ENCODE results near the gene SP6.

- TF ChIP-seq CEBPB (IDR thresholded peaks at IDR 0.05) (no peak), TAF1 (IDR thresholded peaks at IDR 0.05; ENCODE audit: low read depth) (no peak), EGR1 (IDR thresholded peaks at IDR 0.05) (no peak), CREB1 (IDR thresholded peaks at IDR 0.05; ENCODE audit: low read depth) (no peak), REST (IDR thresholded peaks at IDR 0.05; ENCODE audit: low read depth) (no peak), USF1 (IDR thresholded peaks at IDR 0.05) (no peak), FOXM1 (IDR thresholded peaks at IDR 0.05; ENCODE audit: borderline replicate concordance, low read depth) (no peak), YY1 (IDR thresholded peaks at IDR 0.05; ENCODE audit: low read depth) (no peak), TCF12 (IDR thresholded peaks at IDR 0.05; ENCODE audit: low read depth) (no peak), MAX (IDR thresholded peaks at IDR 0.05) (no peak)
Observed at GRCh38 chr17:47877368-47878034, 26.5 kb upstream of the SP6 start.
